AG04449 (cell line): Measurements from ENCODE around the gene GH1.

Experiments used
- CTCF ChIA-PET: fragments of 350-600 bp; formaldehyde crosslinking; extraction: SDS; loops from one replicate; lab custom pipeline; 2021; ENCODE audit warnings: antibody characterized with exemption; lab: Yijun Ruan, JAX
- POLR2A ChIA-PET: fragments of 400-600, 350-600 bp; formaldehyde crosslinking; extraction: SDS; loops from one replicate; lab custom pipeline; 2020; ENCODE audit warnings: antibody characterized with exemption, inconsistent platforms; lab: Yijun Ruan, JAX
- DNase-seq: peaks from one replicate; pipeline ENCODE4 v3.0.0-alpha.2; 2010; ENCODE audit warnings: low read depth, low spot score
- H3K4me3 ChIP-seq: 2 replicates; pipeline ENCODE4 v1.5.1; 2011; ENCODE audit warnings: low read depth, mild to moderate bottlenecking, control low read depth, low read length
- CTCF ChIP-seq: IDR thresholded peaks from one replicate; pipeline ENCODE4 v1.5.1; 2011; ENCODE audit warnings: mild to moderate bottlenecking, moderate library complexity, low read length, control low read depth, inconsistent platforms; ENCODE audit not compliant: insufficient read depth; ENCODE audit errors: missing control alignments

The GH1 gene

GRCh38 chr17:63933598-63933997, 15.0 kb upstream of the GH1 start:
- no peak for TF ChIP-seq CTCF
- H3K4me3 ChIP-seq, result no peak overlapping the region
- DNase-seq, result no peak
- ChIA-PET POLR2A (no interaction called here), CTCF (interaction anchor here (1.0 to 8.9 kb wide), 7 partner anchors 10 to 200 kb away, joined by 3 to 55 read pairs (median 5); partner anchors contain the start of genes CSHL1 and GH1)

- no peak for TF ChIP-seq CTCF
- no peak for DNase-seq
- CTCF ChIA-PET, result interaction anchor here (0.6 to 8.9 kb wide), 6 partner anchors 14 to 97 kb away, joined by 3 to 55 read pairs (median 10); partner anchors contain the start of genes CSHL1 and GH1
- no peak overlapping the region for H3K4me3 ChIP-seq
- POLR2A ChIA-PET, result no interaction called here
Observed at GRCh38 chr17:63932721-63933120, 14.1 kb upstream of the GH1 start.

- CTCF ChIA-PET, result interaction anchor here (1.4 to 8.9 kb wide), 4 partner anchors 13 to 97 kb away, joined by 5 to 55 read pairs (median 12); partner anchors contain the start of genes CSHL1 and GH1
- POLR2A ChIA-PET, result no interaction called here
- H3K4me3 ChIP-seq, result no peak within 1 kb of the TSS
- no peak for TF ChIP-seq CTCF
- no peak for DNase-seq
Observed at GRCh38 chr17:63931981-63932561, 13.4 kb upstream of the GH1 start, which contains the start of gene CD79B. CD79B (minus strand) TSS chr17:63932331; CDS start chr17:63932261, 70 bp downstream.

- ChIA-PET CTCF (interaction anchor here (1.4 to 14.2 kb wide), 5 partner anchors 12 to 97 kb away, joined by 4 to 246 read pairs (median 14); partner anchors contain the start of genes CSHL1 and GH1), POLR2A (no interaction called here)
- DNase-seq, result no peak
- H3K4me3 ChIP-seq, result no peak overlapping the region
- TF ChIP-seq CTCF, result no peak
Observed at GRCh38 chr17:63930951-63931575, 12.4 kb upstream of the GH1 start.

- ChIA-PET CTCF (interaction anchor here (1.0 to 14.2 kb wide), 7 partner anchors 11 to 203 kb away, joined by 3 to 246 read pairs (median 9); partner anchors contain the start of genes CSHL1 and GH1), POLR2A (no interaction called here)
- TF ChIP-seq CTCF, result no peak
- no peak overlapping the region for H3K4me3 ChIP-seq
- DNase-seq, result no peak
Observed at GRCh38 chr17:63929860-63930766, 11.5 kb upstream of the GH1 start.
